ENCODE results near the gene ELK1. TPM values are rescaled to one million over a fixed set of nuclear protein-coding genes. Genes with fewer than 3 reads are reported as not detected.

Gene ELK1
- total and polyA plus RNA-seq, 10 of the 15 experiments (the other 5 are each of a cell fraction or from before 2014, with no cell fraction given) = 4.1 to 55.5 (median 32.9) TPM

- intact Hi-C loops (cut with micrococcal nuclease; ENCODE audit: unreplicated experiment) = no loop called here
- FAIRE-seq (no peak), DNase-seq (ENCODE audit: low read depth, low spot score) (no peak), ATAC-seq (no peak)
- BruUV-seq (replicated peaks) = no TSS peak
- Histone ChIP-seq H3K4me3 (no peak overlapping the region), H3K4me2 (ENCODE audit: control insufficient read depth, insufficient read depth) (no peak overlapping the region), H3K9me3 (replicated peaks; ENCODE audit: control insufficient read depth, insufficient read depth, low read length) (no peaks in the 10 kb centered on the region; the same call in 2 of the 3 replicates), H3K27me3 (replicated peaks in 1 of 2; ENCODE audit: control insufficient read depth in 2 of 2, insufficient read depth in 2 of 2, low read length in 1 of 2) (no peaks in the 10 kb centered on the region), H3K36me3 (ENCODE audit: control insufficient read depth in 2 of 2, insufficient read depth in 2 of 2, low read length in 1 of 2) (no peaks in the 10 kb centered on the region), H2AFZ (ENCODE audit: control insufficient read depth, low read depth, low read length) (no peak overlapping the region), H4K20me1 (ENCODE audit: control insufficient read depth, insufficient read depth) (no peaks in the 10 kb centered on the region), H3K79me2 (ENCODE audit: control insufficient read depth, insufficient read depth, low read length) (no peaks in the 10 kb centered on the region), H3K27ac (ENCODE audit: control insufficient read depth, insufficient read depth) (no peak overlapping the region), H3K4me1 (ENCODE audit: control insufficient read depth, insufficient read depth, low read length) (no peaks in the 10 kb centered on the region), H3K9ac (ENCODE audit: control insufficient read depth, insufficient read depth, low read length) (no peak overlapping the region)
- in situ Hi-C loops (cut with MboI) = no loop called here
- ChIA-PET SMC1A (ENCODE audit: uncharacterized antibody, unreplicated experiment) (interaction anchor here (0.6 kb wide), 1 partner anchor 85 kb away, joined by 3 read pairs; no protein-coding TSS in a partner anchor), RAD21 (ENCODE audit: unreplicated experiment) (no interaction called here), POLR2A (interaction anchor here (0.7 kb wide), 1 partner anchor 17 kb away, joined by 3 read pairs; no protein-coding TSS in a partner anchor), CTCF (no interaction called here)
- WGBS (ENCODE audit: insufficient coverage, insufficient replicate concordance, low lambda C conversion rate, missing lambda C conversion rate) = 1% methylated on average over 4 of the region's 4 CpGs
- TF ChIP-seq TBL1XR1 (IDR thresholded peaks at IDR 0.05; ENCODE audit: low read depth, low read length) (no peak), BMI1 (IDR thresholded peaks at IDR 0.05; ENCODE audit: borderline replicate concordance) (no peak), ZBTB33 (IDR thresholded peaks at IDR 0.05) (no peak), ASH2L (IDR thresholded peaks at IDR 0.05; ENCODE audit: borderline replicate concordance, low read depth) (no peak), KLF5 (IDR thresholded peaks at IDR 0.05; ENCODE audit: partially characterized antibody) (no peak), USF2 (IDR thresholded peaks at IDR 0.05; ENCODE audit: borderline replicate concordance, low read depth, low read length) (no peak), RELB (IDR thresholded peaks at IDR 0.05; ENCODE audit: low read depth) (no peak)
These were observed 56.8 kb downstream of the ELK1 start for GRCh38 chrX:47593522-47593921.
